GM13976 (cell line): ENCODE measurements around the gene LPP.
A peak's percentile ranks its signal among the peaks of the same experiment; 100 is the strongest.
"Not testable (repeated sequence)": the region's sequence is repeated elsewhere in the genome, so short reads cannot be mapped to it uniquely, and the experiment has no call there.

Experiments used
- DNase-seq: peaks from one replicate; pipeline ENCODE4 v3.0.0; 2012; ENCODE audit warnings: low spot score
- CTCF ChIP-seq: IDR thresholded peaks from 2 replicates; pipeline ENCODE4 v1.5.1; 2012; ENCODE audit warnings: borderline replicate concordance, mild to moderate bottlenecking; ENCODE audit not compliant: insufficient read depth; ENCODE audit errors: extremely low read depth, missing control alignments, control extremely low read depth
- in situ Hi-C: fragments of 300-500 bp; cut with MboI; formaldehyde crosslinking; loops from one replicate; pipeline ENCODE4 v1.12.0; 2022; ENCODE audit warnings: low sequenced_read_pairs, mixed read lengths, inconsistent platforms; ENCODE audit not compliant: unreplicated experiment

Gene LPP

GRCh38 chr3:188437926-188438325 is 284.0 kb downstream of the LPP start:
- no peak for TF ChIP-seq CTCF
- DNase-seq: no peak
- in situ Hi-C loops: no loop called here

- in situ Hi-C loops: no loop called here
- no peak for TF ChIP-seq CTCF
- DNase-seq: peak; percentile 23
Observed at GRCh38 chr3:188439080-188439479, 285.1 kb downstream of the LPP start.

GRCh38 chr3:188440340-188440972 is 286.5 kb downstream of the LPP start:
- no peak for TF ChIP-seq CTCF
- in situ Hi-C loops: no loop called here
- no peak for DNase-seq

GRCh38 chr3:188442430-188442829 is 288.5 kb downstream of the LPP start:
- TF ChIP-seq CTCF: no peak
- in situ Hi-C loops: no loop called here
- no peak for DNase-seq

GRCh38 chr3:188445175-188445574 is 291.2 kb downstream of the LPP start:
- DNase-seq, in situ Hi-C loops: not testable (repeated sequence)

- in situ Hi-C loops: no loop called here
- no peak for TF ChIP-seq CTCF
- peak; percentile 17 for DNase-seq
Observed at GRCh38 chr3:188446014-188446413, 292.1 kb downstream of the LPP start.

GRCh38 chr3:188446766-188447165 is 292.8 kb downstream of the LPP start:
- peak; percentile 7 for DNase-seq
- TF ChIP-seq CTCF: no peak

More at GRCh38 chr3:188446766-188447165, 292.8 kb downstream of the LPP start:
- in situ Hi-C loops: no loop called here
